Vagina (tissue), 2 donors: ENCODE measurements around the gene PTPRE. TPM values are rescaled to one million over a fixed set of nuclear protein-coding genes. Genes with fewer than 3 reads are reported as not detected.

Source experiments
- DNase-seq, 2 donors: peaks; one replicate each; pipeline ENCODE4 v3.0.0-alpha.2; 2017; ENCODE audit errors: extremely low spot score in 2 of 2
- H3K27ac ChIP-seq: fragments of 200-600 bp; sonication (generic); one replicate; pipeline ENCODE4 v1.5.1; 2019
- H3K27me3 ChIP-seq: fragments of 200-600 bp; sonication (generic); one replicate; pipeline ENCODE4 v1.5.1; 2019
- H3K36me3 ChIP-seq, 2 donors: fragments of 200-600 bp; sonication (generic); one replicate each; pipeline ENCODE4 v1.5.1; 2017 to 2019
- H3K4me1 ChIP-seq: fragments of 200-600 bp; sonication (generic); one replicate; pipeline ENCODE4 v1.5.1; 2019
- H3K4me3 ChIP-seq, 2 donors: fragments of 200-600 bp; sonication (generic); 1 replicate in 1 of 2; 2 replicates in 1 of 2; pipeline ENCODE4 v1.5.1; 2016 to 2019
- H3K9me3 ChIP-seq: fragments of 200-600 bp; sonication (generic); one replicate; pipeline ENCODE4 v1.5.1; 2019
- CTCF ChIP-seq, 3 experiments: fragments of 450-650 bp in 2 of 3; fragments of 200-600 bp in 1 of 3; sonication (generic) in 1 of 3; IDR thresholded peaks; one replicate each; pipeline ENCODE4 v1.5.1; 2017 to 2019; ENCODE audit warnings: antibody characterized with exemption in 3 of 3, mild to moderate bottlenecking in 2 of 3, moderate library complexity in 2 of 3
- POLR2A ChIP-seq, 2 donors: fragments of 450-650 bp; IDR thresholded peaks; one replicate each; pipeline ENCODE4 v1.6.1; 2017; ENCODE audit warnings: antibody characterized with exemption in 2 of 2, mild to moderate bottlenecking in 2 of 2, moderate library complexity in 2 of 2
- POLR2AphosphoS5 ChIP-seq, 2 donors: sonication (generic); formaldehyde crosslinking; IDR thresholded peaks; one replicate each; pipeline ENCODE4 v1.9.0; 2017; ENCODE audit warnings: antibody characterized with exemption in 2 of 2, mild to moderate bottlenecking in 2 of 2, low read depth in 1 of 2; ENCODE audit not compliant: insufficient read depth in 1 of 2
- intact Hi-C: fragments of 100-400 bp; cut with DNase I; formaldehyde crosslinking; loops from one replicate; pipeline ENCODE4 v1.15.1; 2023
- total RNA-seq: library from RNA; depleted of rRNA; stranded (reverse); fragments of >200 nt; gene quantifications from one replicate; pipeline ENCODE4 v1.2.3, GENCODE V29; 2016

The PTPRE gene
- total RNA-seq, 1 donor from 2014 or later: 77.6 TPM

DNA sequence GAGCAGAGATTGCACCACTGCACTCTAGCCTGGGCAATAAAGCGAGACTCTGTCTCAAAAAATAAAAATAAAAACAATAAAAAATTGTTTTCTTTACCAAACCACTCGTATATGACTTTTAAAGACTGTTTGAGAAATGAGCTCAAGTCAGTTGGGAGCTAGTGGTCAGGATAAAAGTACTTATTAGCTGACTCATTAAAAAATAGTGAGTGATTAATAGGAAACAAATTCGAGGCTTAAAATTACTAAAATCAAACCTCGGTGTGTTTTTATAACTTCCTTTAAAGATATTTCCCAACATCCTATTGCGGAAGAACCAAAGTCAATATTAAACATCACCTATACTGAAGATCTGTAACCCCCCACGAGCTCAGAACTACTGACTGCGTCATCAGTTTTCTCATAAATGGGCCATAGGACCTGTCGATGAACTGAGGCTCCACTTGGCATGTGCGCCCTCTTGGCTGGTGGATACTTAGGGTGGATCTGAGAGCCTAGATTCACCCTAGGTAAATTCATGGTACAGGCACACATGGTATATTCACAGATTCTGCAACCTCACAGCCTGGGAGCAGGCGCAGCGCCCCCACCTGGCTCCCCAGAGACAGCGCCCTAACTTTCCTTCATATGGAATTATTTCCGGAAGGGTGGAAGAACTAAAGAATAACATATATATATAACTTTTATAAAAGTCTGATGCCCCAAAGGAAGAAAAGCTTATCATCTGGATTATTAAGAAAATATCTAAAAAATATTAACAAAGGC lies 210.1 kb downstream of the PTPRE start:
- no peak overlapping the region for H3K27ac ChIP-seq
- no peak overlapping the region for H3K4me3 ChIP-seq
- TF ChIP-seq POLR2A (IDR thresholded peaks at IDR 0.05) (no peak), CTCF (IDR thresholded peaks at IDR 0.05) (no peak), POLR2AphosphoS5 (IDR thresholded peaks at IDR 0.05; ENCODE audit: insufficient read depth in 1 of 2, low read depth in 1 of 2) (no peak)
- no peaks in the 10 kb centered on the region for H3K9me3 ChIP-seq
- H3K4me1 ChIP-seq: no peaks in the 10 kb centered on the region
- intact Hi-C loops: no loop called here
- H3K27me3 ChIP-seq: no peaks in the 10 kb centered on the region
- DNase-seq: no peak
- H3K36me3 ChIP-seq: no peaks in the 10 kb centered on the region

GRCh38 chr10:128121750-128122412 lies 215.0 kb downstream of the PTPRE start:
- no peaks in the 10 kb centered on the region for H3K9me3 ChIP-seq
- H3K27ac ChIP-seq: no peak overlapping the region
- peaks cover 21% of the 10 kb centered on the region for H3K4me1 ChIP-seq
- intact Hi-C loops: no loop called here
- H3K4me3 ChIP-seq: no peak overlapping the region
- TF ChIP-seq POLR2AphosphoS5 (IDR thresholded peaks at IDR 0.05; ENCODE audit: insufficient read depth in 1 of 2, low read depth in 1 of 2) (no peak), CTCF (IDR thresholded peaks at IDR 0.05) (no peak), POLR2A (IDR thresholded peaks at IDR 0.05) (no peak)
- no peak for DNase-seq
- H3K36me3 ChIP-seq: no peaks in the 10 kb centered on the region
- H3K27me3 ChIP-seq: no peaks in the 10 kb centered on the region

DNA sequence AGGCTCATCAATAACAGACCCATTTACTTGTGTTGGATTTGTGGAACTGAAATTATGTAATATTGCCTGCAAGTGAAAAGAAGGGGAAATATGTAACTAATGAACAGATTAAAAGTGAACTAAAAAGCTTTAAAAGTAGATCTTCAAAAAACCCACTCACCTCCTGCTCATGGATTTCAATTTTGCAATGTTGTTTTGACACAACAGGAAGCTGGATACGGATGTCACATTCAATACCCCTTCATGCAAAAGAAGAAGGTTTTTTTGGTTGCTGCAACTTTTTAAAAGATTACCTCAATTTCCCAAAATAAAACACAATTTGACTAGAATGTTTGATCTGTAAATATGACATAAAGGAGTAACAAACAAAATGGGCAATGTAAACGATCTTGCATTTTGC lies 216.0 kb downstream of the PTPRE start:
- intact Hi-C loops: no loop called here
- peaks cover 21% of the 10 kb centered on the region for H3K4me1 ChIP-seq
- DNase-seq: no peak
- TF ChIP-seq CTCF (IDR thresholded peaks at IDR 0.05) (no peak), POLR2AphosphoS5 (IDR thresholded peaks at IDR 0.05; ENCODE audit: insufficient read depth in 1 of 2, low read depth in 1 of 2) (no peak), POLR2A (IDR thresholded peaks at IDR 0.05) (no peak)
- H3K36me3 ChIP-seq: no peaks in the 10 kb centered on the region
- H3K4me3 ChIP-seq: no peak overlapping the region
- no peaks in the 10 kb centered on the region for H3K9me3 ChIP-seq
- H3K27me3 ChIP-seq: no peaks in the 10 kb centered on the region
- H3K27ac ChIP-seq: no peak overlapping the region

GRCh38 chr10:128123846-128124245 lies 216.9 kb downstream of the PTPRE start:
- Histone ChIP-seq H3K4me3 (no peak overlapping the region), H3K27ac (no peak overlapping the region), H3K9me3 (no peaks in the 10 kb centered on the region), H3K4me1 (peaks cover 21% of the 10 kb centered on the region), H3K36me3 (no peaks in the 10 kb centered on the region), H3K27me3 (no peaks in the 10 kb centered on the region)
- DNase-seq: no peak
- intact Hi-C loops: no loop called here
- TF ChIP-seq POLR2A (IDR thresholded peaks at IDR 0.05) (no peak), POLR2AphosphoS5 (IDR thresholded peaks at IDR 0.05; ENCODE audit: insufficient read depth in 1 of 2, low read depth in 1 of 2) (no peak)

DNA sequence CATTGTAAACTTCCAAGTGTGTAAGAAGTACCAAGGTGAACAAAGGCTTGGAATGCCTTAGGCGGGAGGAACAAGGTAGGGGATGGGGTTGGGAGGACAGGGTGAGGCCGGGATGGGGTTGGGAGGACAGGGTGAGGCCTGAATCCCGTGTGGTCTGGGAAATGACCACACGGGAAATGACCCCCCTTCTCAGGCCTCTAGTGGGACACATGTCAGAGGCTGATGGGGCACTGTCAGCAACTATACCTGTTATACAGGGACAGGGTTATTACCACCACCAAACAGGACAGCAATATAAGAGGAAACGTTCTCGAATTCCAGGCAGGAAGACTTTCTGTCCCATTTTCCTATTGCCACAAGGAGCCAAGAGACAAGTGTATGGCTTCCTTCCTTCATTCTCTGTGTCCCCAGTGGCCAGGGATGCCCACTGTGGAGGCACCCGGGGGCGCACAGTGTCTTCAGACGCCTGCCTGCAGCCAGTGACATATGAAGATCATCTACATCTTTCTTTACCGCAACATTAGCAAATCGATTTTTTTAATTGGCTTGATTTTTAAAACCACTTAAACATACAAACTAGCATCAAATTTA lies 218.0 kb downstream of the PTPRE start:
- no peak for DNase-seq
- TF ChIP-seq POLR2A (IDR thresholded peaks at IDR 0.05) (no peak), POLR2AphosphoS5 (IDR thresholded peaks at IDR 0.05; ENCODE audit: insufficient read depth in 1 of 2, low read depth in 1 of 2) (no peak), CTCF (IDR thresholded peaks at IDR 0.05) (no peak)
- no peaks in the 10 kb centered on the region for H3K36me3 ChIP-seq
- no peak overlapping the region for H3K27ac ChIP-seq
- peak overlapping the region in 1 of 2 donors; percentile 60 for H3K4me3 ChIP-seq
- intact Hi-C loops: no loop called here
- H3K9me3 ChIP-seq: no peaks in the 10 kb centered on the region
- peaks cover 21% of the 10 kb centered on the region for H3K4me1 ChIP-seq
- H3K27me3 ChIP-seq: no peaks in the 10 kb centered on the region
